Activated T-cell treated with anti-CD3 and anti-CD28 coated beads, Interleukin-2, amount 50 U/mL, for 72 hours (primary cell): Measurements from ENCODE around the gene TECTA. TPM values are rescaled to one million over a fixed set of nuclear protein-coding genes. Genes with fewer than 3 reads are reported as not detected.

Experiments used
- ATAC-seq, 2 donors: fragments of 150-1000 bp; cut with Tn5 transposase; replicated peaks in 1 of 2; 2 replicates each; pipeline ENCODE4 v1.10.0; 2021; ENCODE audit warnings: moderate library complexity in 2 of 2, mild to moderate bottlenecking in 1 of 2
- DNase-seq, 2 donors: peaks; one replicate each; pipeline ENCODE4 v3.0.0; 2021 to 2022; ENCODE audit warnings: mixed read lengths in 1 of 2
- H3K27ac Mint-ChIP-seq: one replicate; pipeline ENCODE4 v1.8.0; 2022; ENCODE audit warnings: mild to moderate bottlenecking, moderate library complexity, mixed read lengths
- H3K27me3 Mint-ChIP-seq: one replicate; pipeline ENCODE4 v1.8.0; 2022; ENCODE audit warnings: low read depth, mixed read lengths
- H3K36me3 Mint-ChIP-seq, 2 donors: one replicate each; pipeline ENCODE4 v1.8.0; 2022; ENCODE audit warnings: mixed read lengths in 2 of 2, mild to moderate bottlenecking in 1 of 2; ENCODE audit not compliant: insufficient read depth in 2 of 2
- H3K4me1 Mint-ChIP-seq: one replicate; pipeline ENCODE4 v1.8.0; 2022; ENCODE audit warnings: low read depth, mixed read lengths
- H3K4me3 Mint-ChIP-seq, 2 donors: one replicate each; pipeline ENCODE4 v1.8.0; 2022; ENCODE audit warnings: mild to moderate bottlenecking in 2 of 2, mixed read lengths in 2 of 2, moderate library complexity in 2 of 2
- H3K9me3 Mint-ChIP-seq, 2 donors: one replicate each; pipeline ENCODE4 v1.8.0; 2022; ENCODE audit warnings: mixed read lengths in 2 of 2
- total RNA-seq, 2 donors: library from RNA; stranded (reverse); gene quantifications; one replicate each; pipeline ENCODE4 v1.2.3, GENCODE V29; 2022

Gene TECTA
- total RNA-seq, 2 donors from 2014 or later: 0.34 to 0.39 TPM

DNA sequence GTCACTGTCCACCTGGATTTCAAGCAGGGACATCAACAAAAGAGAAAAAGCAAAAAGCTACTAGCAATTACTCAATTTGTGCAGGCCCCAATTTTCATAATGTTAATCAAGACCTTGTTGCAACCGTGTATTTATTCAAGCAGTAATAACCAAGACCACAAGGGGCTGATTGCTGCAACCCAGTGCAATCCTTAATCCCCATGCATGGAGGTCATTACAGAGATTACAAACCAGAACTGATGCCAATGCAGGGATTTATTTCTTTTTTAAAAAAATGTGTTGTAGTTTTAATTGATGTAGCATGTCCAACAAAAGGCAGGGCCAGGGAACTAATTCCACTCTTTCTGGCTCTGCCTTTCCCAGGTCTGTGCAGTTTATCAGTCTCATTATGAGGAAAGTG lies 18.4 kb downstream of the TECTA start:
- DNase-seq (no peak), ATAC-seq (no peak)
- Mint-ChIP-seq H3K27me3 (no peaks in the 10 kb centered on the region), H3K36me3 (no peaks in the 10 kb centered on the region), H3K9me3 (peaks cover 0 to 4% of the 10 kb centered on the region in 2 donors), H3K4me3 (no peak overlapping the region), H3K27ac (no peak overlapping the region), H3K4me1 (no peaks in the 10 kb centered on the region)

GRCh38 chr11:121122328-121122727 lies 21.3 kb downstream of the TECTA start:
- Mint-ChIP-seq H3K27ac (no peak overlapping the region), H3K36me3 (no peaks in the 10 kb centered on the region), H3K27me3 (no peaks in the 10 kb centered on the region), H3K9me3 (peaks cover 0 to 4% of the 10 kb centered on the region in 2 donors), H3K4me1 (no peaks in the 10 kb centered on the region), H3K4me3 (no peak overlapping the region)
- DNase-seq (no peak), ATAC-seq (no peak)

- Mint-ChIP-seq H3K27me3 (no peaks in the 10 kb centered on the region), H3K9me3 (peaks cover 0 to 4% of the 10 kb centered on the region in 2 donors), H3K36me3 (no peaks in the 10 kb centered on the region), H3K4me3 (no peak overlapping the region), H3K4me1 (no peaks in the 10 kb centered on the region), H3K27ac (no peak overlapping the region)
- no peak for ATAC-seq
- no peak for DNase-seq
Measured at GRCh38 chr11:121123496-121124069, 22.5 kb downstream of the TECTA start.

DNA sequence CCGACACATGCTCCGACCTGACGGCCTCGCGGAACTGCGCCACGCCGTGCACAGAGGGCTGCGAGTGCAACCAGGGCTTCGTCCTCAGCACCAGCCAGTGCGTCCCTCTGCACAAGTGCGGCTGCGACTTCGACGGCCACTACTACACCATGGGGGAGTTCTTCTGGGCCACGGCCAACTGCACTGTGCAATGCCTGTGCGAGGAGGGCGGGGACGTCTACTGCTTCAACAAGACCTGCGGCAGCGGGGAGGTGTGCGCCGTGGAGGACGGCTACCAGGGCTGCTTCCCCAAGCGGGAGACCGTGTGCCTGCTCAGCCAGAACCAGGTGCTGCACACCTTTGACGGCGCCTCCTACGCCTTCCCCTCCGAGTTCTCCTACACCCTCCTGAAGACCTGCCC lies 26.8 kb downstream of the TECTA start:
- no peak overlapping the region for H3K4me3 Mint-ChIP-seq
- H3K27ac Mint-ChIP-seq: no peak overlapping the region
- no peak for DNase-seq

DNA sequence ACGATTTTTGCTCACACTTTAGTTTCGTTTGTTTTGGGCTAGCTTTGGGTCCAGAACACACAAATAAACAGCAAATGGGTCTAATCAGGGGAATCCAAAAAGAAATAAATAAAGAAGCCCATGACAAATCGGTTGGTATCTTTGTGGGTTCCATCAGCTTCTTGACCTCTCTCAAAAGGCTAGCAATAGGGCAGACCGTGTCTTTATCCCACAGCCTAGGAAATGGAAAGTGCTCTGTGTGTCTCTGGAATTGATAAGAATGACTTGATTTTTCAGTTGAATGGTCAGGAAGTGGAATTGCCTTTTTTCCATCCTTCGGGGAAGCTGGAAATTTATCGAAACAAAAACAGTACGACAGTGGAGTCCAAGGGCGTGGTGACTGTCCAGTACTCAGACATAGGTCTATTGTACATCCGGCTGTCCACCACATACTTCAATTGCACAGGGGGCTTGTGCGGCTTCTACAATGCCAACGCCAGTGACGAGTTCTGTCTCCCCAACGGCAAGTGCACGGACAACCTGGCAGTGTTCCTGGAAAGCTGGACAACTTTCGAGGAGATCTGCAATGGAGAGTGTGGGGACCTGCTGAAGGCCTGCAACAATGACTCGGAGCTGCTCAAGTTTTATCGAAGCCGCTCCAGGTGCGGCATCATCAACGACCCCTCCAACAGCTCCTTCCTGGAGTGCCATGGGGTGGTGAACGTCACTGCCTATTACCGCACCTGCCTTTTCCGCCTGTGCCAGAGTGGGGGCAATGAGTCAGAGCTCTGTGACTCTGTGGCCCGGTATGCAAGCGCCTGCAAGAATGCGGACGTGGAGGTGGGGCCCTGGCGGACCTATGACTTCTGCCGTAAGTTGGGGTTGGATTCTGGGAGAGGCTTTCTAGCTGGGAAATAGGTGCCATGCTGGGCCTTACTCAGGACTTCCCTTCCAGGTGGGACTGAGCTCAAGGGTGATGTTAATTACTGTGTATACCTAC lies 28.6 kb downstream of the TECTA start:
- no peak for ATAC-seq

More for the DNA sequence above, 26.8 kb downstream of the TECTA start:
- peaks cover 0 to 2% of the 10 kb centered on the region in 2 donors for H3K9me3 Mint-ChIP-seq
- H3K36me3 Mint-ChIP-seq: no peaks in the 10 kb centered on the region
- H3K4me1 Mint-ChIP-seq: no peaks in the 10 kb centered on the region
- no peaks in the 10 kb centered on the region for H3K27me3 Mint-ChIP-seq
- no peak for ATAC-seq

DNA sequence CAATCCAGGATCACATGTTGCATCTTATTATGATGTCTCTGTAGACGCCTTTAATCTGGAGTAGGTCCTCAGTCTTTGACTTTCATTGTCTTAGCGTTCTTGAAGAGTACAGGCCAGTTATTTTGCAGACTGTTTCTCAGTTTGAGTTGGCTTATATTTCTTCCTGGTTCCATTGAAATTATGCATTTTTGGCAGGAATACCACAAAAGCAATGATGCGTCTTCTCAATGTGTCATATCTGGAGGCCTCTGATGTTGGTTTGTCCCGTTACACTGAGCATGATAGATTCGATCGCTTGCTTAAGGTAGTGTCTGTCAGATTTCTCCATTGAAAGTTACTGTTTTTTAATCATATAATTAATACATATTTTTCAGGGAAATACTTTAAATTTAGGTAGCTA lies 30.6 kb downstream of the TECTA start:
- H3K4me1 Mint-ChIP-seq: no peaks in the 10 kb centered on the region
- no peaks in the 10 kb centered on the region for H3K36me3 Mint-ChIP-seq

More for the DNA sequence above, 28.6 kb downstream of the TECTA start:
- H3K9me3 Mint-ChIP-seq: no peaks in the 10 kb centered on the region
- no peaks in the 10 kb centered on the region for H3K4me1 Mint-ChIP-seq
- H3K4me3 Mint-ChIP-seq: no peak overlapping the region
- H3K36me3 Mint-ChIP-seq: no peaks in the 10 kb centered on the region
- H3K27me3 Mint-ChIP-seq: no peaks in the 10 kb centered on the region
- DNase-seq: no peak
- no peak overlapping the region for H3K27ac Mint-ChIP-seq

GRCh38 chr11:121132211-121132976 lies 31.4 kb downstream of the TECTA start:
- no peaks in the 10 kb centered on the region for H3K4me1 Mint-ChIP-seq
- H3K27me3 Mint-ChIP-seq: no peaks in the 10 kb centered on the region
- H3K4me3 Mint-ChIP-seq: no peak overlapping the region
- H3K36me3 Mint-ChIP-seq: no peaks in the 10 kb centered on the region
- ATAC-seq (no peak), DNase-seq (no peak)
- no peaks in the 10 kb centered on the region for H3K9me3 Mint-ChIP-seq
- no peak overlapping the region for H3K27ac Mint-ChIP-seq

More for the DNA sequence above, 30.6 kb downstream of the TECTA start:
- no peak for DNase-seq
- Mint-ChIP-seq H3K9me3 (no peaks in the 10 kb centered on the region), H3K4me3 (no peak overlapping the region), H3K27ac (no peak overlapping the region), H3K27me3 (no peaks in the 10 kb centered on the region)
- ATAC-seq: no peak

DNA sequence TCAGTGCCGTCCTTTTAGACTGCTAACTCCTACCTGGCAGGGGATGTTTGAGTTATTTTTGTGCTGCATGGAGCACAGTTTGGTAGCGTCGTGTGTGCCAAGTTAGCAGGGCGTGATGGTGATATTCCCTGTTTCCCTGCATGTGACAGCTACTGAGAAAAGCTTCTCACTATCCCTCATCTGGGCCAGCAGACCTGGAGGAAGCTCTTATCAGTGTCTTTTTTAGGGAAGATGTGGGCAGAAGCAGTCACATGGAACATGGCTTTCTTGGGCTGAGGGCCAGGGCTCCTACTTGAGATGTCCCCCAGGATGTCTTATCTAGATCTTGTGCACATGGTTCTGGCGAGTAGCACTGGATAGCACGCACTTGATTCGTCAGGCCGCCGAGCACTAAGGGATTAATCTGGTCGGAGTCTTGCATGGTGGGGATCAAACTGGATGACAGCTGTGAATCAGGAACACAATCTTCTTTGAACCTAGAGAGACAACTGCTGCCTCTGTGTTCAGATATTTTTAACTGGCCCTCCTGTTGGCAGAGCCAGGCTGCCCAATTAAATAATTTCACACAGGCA lies 33.8 kb downstream of the TECTA start:
- Mint-ChIP-seq H3K4me1 (no peaks in the 10 kb centered on the region), H3K4me3 (no peak overlapping the region), H3K9me3 (no peaks in the 10 kb centered on the region), H3K27me3 (no peaks in the 10 kb centered on the region), H3K36me3 (no peaks in the 10 kb centered on the region), H3K27ac (no peak overlapping the region)
- ATAC-seq: no peak
- DNase-seq: no peak

DNA sequence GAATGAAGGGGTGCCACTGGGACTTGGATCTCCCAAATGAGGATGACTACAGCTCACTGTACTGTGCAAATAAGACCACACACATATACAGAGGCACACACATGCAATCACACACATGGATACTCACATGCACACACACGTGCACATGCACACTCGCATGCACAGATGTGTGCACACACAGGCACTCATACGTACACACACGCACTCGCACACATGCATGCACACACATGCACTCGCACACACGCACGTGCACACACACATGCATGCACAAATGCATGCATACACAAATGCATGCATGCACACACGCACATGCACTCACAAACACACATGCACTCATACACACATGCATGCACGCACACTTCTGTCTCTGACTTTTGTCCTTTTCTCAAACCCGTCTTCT lies 36.0 kb downstream of the TECTA start:
- H3K9me3 Mint-ChIP-seq: no peaks in the 10 kb centered on the region
- no peak overlapping the region for H3K4me3 Mint-ChIP-seq
- H3K27me3 Mint-ChIP-seq: no peaks in the 10 kb centered on the region
- ATAC-seq: no peak
- no peak overlapping the region for H3K27ac Mint-ChIP-seq
- no peak for DNase-seq
- H3K4me1 Mint-ChIP-seq: no peaks in the 10 kb centered on the region
- no peaks in the 10 kb centered on the region for H3K36me3 Mint-ChIP-seq

GRCh38 chr11:121138259-121138658 lies 37.2 kb downstream of the TECTA start:
- Mint-ChIP-seq H3K36me3 (no peaks in the 10 kb centered on the region), H3K4me3 (no peak overlapping the region), H3K9me3 (no peaks in the 10 kb centered on the region), H3K27me3 (no peaks in the 10 kb centered on the region), H3K27ac (no peak overlapping the region), H3K4me1 (no peaks in the 10 kb centered on the region)
- ATAC-seq (no peak), DNase-seq (no peak)

DNA sequence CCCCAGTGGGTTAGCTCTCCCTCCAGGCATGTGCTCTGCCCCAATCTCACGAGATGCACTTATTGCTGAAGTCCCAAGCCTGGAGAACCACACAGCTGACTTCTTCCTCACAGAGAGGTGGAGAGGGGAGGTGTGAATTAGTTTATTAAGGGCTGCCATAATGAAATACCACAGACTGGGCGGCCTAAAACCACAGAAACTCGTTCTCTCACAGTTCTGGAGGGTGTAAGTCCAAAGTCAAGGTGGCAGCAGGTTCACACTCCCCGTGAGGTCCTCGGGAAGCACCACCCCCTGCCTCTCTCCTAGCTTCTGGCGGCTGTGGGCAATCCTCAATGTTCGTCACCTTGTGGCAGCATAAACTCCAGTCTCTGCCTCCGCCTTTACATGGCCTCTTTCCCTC lies 39.3 kb downstream of the TECTA start:
- Mint-ChIP-seq H3K9me3 (no peaks in the 10 kb centered on the region), H3K36me3 (no peaks in the 10 kb centered on the region), H3K4me3 (no peak overlapping the region), H3K27ac (no peak overlapping the region), H3K4me1 (no peaks in the 10 kb centered on the region), H3K27me3 (no peaks in the 10 kb centered on the region)
- ATAC-seq (no peak), DNase-seq (no peak)

- no peaks in the 10 kb centered on the region for H3K9me3 Mint-ChIP-seq
- H3K4me3 Mint-ChIP-seq: no peak overlapping the region
- H3K4me1 Mint-ChIP-seq: no peaks in the 10 kb centered on the region
- H3K36me3 Mint-ChIP-seq: no peaks in the 10 kb centered on the region
- DNase-seq: no peak
- no peaks in the 10 kb centered on the region for H3K27me3 Mint-ChIP-seq
- H3K27ac Mint-ChIP-seq: no peak overlapping the region
- ATAC-seq: no peak
Measured at GRCh38 chr11:121141066-121141465, 40.0 kb downstream of the TECTA start.

- no peaks in the 10 kb centered on the region for H3K4me1 Mint-ChIP-seq
- no peak overlapping the region for H3K27ac Mint-ChIP-seq
- DNase-seq (no peak), ATAC-seq (no peak)
- no peaks in the 10 kb centered on the region for H3K36me3 Mint-ChIP-seq
- H3K4me3 Mint-ChIP-seq: no peak overlapping the region
- no peaks in the 10 kb centered on the region for H3K9me3 Mint-ChIP-seq
- H3K27me3 Mint-ChIP-seq: no peaks in the 10 kb centered on the region
Measured at GRCh38 chr11:121143921-121144320, 42.9 kb downstream of the TECTA start.
